Fibroblast of skin of left biceps (primary cell): Measurements from ENCODE around the gene FAM53A.
"Not testable (repeated sequence)": the region's sequence is repeated elsewhere in the genome, so short reads cannot be mapped to it uniquely, and the experiment has no call there.

Experiments used
- DNase-seq, 2 experiments: peaks; one replicate each; pipeline ENCODE4 v3.0.0-alpha.2; 2013; ENCODE audit warnings: low read depth in 2 of 2

FAM53A gene

GRCh38 chr4:1640716-1641503, 43.2 kb downstream of the FAM53A start:
- not testable (repeated sequence) for DNase-seq

- DNase-seq: no peak
Measured at GRCh38 chr4:1640190-1640589, 43.9 kb downstream of the FAM53A start.

GRCh38 chr4:1639299-1639868, 44.7 kb downstream of the FAM53A start:
- DNase-seq: no peak

DNA sequence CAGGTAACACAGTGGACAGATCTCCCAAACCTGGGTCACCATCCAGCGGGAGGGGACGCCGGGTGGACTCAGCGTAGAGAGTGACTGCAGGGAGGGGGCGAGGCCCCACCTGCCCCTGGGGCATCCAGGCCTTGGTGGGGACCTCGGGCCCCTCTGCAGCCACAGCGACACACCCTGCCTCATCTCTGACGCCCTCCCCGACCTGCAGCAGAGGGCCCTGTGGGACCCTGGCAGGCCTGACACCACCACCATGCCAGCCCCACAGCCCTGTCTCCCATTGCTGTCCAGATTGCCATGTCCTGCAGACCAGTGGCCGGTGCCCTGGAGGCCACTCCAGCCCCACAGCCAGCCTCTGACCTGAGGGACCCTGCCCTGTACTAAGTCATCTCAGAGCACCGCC, 45.2 kb downstream of the FAM53A start:
- no peak for DNase-seq

DNA sequence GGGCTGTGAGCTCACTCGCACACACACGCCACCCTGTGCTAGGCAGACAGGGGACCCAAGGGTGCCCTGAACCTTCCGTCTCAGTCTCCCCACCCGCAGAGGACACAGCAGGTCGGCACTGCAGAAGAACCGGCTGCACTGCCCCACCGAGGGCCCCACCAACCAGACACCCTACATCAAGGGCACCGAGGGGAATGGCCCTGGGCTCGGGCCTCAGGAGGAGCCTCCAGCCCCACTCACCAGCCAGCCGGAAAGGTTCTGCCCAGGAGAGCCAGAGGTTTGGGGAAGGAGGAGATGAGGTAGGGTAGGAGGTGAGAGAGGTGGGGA, 45.9 kb downstream of the FAM53A start:
- DNase-seq: no peak

DNA sequence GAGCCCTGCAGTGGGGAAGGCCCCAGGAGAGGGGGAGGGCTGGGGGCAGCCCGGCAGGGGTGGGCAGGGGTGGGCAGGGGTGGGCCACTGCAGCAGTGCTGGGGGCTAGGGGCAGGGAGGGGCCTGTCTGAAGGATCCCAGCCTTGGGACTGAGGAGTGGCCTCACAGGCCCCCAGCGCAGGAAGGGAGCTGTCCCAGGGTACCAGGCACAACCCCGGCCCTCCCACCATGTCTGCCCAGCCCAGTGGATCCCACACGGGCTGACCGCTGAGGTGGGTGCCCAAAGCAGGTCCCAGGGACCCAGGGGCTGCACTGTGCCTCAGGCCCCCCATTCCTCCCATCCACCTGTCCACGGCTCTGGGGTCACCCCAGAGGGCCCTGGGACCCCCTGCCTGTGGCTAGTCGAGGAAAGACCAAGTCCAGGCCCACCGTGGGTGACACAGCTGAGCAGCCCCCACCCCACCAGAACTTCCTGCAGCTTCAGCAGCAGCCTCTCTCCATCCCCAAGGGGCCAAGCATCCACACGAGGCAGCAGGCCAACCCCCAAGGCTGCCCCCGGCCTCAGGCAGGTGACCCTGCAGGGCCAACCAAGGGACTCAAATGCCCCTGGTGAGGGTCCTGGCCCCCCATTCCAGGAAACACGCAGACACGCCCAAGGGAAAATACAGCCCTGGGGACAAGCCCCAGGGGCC, 46.4 kb downstream of the FAM53A start:
- no peak for DNase-seq

DNA sequence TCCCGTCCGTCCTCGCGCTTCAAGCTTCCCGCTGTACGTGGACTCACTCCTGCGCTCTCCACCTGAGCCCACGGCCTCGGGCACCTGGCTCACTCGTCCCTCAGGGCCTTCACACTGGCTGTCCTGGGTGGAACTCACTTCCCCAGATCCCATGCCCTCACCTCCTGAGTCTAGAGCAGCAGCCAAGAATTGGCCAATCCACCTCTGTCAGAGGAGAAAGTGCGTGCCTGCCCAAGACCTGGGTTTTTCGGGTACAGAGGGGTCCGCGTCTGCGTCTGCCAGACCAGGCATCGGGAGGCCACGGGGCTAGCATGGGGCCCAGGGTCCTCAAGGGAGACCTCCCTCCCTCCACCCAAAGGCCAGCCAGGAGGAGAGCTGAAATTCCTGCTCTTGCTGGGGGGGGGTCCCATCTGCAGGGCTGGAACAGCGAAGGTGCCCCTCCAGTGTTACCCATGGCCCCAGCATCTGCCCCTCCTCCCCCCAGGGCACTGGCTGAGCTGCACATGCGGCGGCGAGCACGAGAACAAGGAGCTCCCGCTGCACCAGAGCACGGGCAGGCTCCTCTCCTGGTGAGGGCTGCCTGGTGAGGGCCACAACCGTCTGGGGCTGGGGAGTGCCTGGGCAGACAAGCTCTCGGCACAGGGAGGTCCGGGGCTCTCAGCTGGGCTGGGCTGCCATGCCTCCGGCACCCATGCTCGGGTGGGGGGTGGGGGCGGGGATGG, 47.5 kb downstream of the FAM53A start:
- DNase-seq: no peak

GRCh38 chr4:1635464-1635863, 48.6 kb downstream of the FAM53A start:
- DNase-seq: no peak

DNA sequence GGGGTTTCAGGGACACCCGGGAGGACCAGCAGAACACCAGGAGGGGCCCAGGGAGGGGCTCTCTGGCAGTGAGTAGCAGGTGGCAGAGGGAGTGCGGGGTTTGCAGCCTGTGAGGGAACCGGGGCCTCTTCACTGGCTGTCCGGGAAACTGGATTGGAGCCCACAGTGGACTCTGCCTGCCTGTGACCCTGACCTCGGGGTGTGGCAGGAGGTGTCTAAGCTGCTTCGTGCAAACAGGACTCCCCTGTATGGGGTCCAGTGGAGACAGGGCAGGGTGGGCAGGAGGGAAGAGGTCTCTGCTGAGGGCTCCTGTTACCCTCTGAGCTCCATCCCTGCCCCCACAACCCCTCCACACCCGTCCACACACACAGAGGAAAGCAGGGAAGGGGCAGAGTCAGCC, 50.1 kb downstream of the FAM53A start:
- no peak for DNase-seq

DNA sequence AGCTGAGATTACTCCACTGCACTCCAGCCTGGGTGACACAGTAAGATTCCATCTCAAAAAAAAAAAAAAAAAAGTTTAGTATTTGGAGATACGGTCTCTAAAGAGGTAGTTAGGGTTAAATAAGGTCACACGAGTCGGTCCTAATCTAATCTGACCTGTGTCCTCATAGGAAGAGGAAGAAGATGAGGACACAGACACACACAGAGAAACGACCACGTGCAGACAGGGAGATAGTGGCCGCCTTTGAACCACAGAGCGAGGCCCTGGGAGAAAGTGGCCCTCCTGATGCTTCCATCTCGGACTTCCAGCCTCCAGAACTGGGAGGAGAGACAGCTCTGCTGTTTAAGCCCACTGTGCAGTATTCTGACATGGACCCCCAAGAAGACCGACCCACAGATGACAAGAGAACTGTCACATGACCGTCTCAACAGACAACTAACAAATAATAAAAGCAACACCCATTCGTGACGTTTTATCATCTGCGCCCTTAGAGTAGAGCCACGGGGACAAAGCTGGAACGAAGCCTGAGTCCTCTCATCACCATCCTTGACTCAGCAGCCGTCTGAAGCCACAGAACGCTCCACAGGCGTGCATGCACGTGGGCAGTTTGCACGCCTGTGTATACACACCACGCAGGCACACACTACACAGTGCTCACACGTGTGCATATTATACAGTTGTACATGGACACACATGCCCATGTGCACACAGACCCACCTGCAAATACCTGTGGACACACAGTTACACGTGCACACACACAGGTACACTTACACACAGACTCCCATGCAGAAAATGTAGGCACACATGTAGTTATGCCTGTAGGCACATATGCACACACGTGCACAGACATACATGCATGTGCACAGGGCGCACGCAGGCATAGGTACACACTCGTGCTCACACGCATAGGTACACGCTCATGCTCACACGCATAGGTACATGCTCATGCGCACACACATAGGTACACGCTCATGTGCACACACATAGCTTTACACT, 51.7 kb downstream of the FAM53A start:
- DNase-seq: no peak

DNA sequence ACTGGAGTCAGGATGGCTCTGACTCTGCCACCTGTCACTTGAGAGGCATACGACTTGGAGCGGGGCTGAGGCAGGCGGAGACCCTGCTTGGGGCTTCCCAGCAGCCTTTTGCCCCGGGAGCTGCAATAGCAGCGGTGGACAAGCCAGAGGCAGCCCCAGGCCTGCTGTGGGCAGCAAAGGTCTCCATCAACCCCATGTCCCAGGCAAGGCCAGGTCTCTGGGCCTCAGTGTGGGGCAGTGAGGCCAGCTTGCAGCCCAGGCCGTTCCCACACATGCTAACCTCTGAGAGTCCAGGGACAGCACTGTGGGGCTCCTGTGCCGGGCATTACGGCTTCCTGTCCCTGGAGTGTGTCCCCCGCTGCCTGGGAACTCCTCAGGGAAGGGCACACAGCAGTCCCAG, 53.0 kb downstream of the FAM53A start:
- no peak for DNase-seq

- DNase-seq: no peak
Measured at GRCh38 chr4:1630266-1630665, 53.8 kb downstream of the FAM53A start.

GRCh38 chr4:1629699-1630083, 54.4 kb downstream of the FAM53A start:
- DNase-seq: no peak

DNA sequence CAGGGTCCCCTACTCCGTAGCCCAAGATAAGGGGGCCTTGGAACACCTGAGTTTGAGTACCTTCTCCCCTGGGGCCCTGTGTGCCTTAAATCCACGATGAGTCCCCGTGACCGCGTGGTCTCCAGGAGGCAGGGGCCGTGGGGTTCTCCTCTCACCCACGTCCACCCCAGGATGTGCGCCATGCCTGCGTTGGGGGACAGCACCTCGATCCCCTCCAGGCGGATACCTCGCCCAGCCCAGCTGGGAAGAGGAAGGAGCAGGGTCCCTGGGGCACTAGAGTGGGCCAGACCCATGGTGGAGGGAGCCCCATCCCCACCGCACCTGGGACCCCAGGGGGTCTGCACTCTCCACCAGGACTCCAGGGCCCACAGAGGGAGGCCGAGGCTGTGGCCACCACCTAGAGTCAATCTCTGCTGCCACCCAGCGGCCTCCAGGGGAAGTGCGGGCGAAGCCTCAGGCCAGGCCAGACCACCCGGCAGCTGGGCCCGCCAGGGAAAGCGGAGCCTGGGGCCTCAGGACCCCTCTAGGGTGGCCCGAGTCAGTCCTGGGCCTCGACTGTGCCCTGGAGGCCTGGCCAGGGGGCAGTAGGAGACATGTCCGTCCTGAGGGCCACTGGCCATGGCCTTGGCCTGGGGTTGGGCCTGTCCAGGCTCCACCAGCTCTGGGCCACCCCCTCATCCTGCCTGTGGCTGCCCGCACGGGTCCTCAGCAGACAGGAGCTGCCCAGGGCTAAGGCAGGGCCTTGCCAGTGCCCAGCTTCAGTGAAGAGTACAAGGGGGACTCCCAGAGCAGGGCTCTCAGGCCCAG, 55.0 kb downstream of the FAM53A start:
- DNase-seq: no peak

DNA sequence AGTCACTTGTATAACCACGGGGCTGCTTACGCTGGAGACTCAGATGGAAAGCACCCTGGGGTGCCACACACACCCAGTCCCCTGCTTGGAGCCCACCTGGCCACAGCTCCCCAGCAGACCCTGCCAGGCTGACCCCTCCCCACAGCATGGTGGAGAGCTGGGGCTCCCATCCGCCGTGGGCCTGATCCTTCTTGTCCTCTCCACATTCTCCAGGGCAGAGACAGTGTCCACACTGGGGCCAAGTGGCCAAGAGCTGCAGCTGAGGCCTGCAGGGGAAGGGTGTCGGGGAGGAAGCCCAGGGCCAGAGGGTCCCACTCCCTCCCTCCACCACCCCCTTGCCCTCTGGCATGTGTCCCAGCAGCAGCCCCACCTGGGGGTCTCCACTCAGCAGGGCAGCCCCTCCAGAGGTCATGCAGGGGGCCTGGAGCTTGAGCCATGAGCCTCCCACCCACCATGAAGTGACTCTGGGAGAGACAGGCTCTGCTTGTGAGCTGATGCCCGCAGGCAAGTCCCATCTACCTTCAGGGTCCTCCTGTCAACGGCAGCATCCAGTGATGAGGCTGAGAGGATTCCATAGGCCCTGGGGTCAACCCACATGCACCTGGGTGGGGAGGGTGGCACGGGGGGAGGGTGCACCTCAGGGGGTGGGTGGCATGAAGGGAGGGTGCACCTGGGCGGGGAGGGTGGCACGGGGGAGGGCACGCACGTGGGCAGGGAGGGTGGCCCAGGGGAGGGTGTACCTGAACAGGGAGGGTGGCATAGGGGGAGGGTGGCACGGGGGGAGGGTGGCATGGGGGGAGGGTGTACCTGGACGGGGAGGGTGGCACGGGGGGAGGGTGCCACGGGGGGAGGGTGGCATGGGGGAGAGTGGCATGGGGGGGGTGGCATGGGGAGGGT, 56.4 kb downstream of the FAM53A start:
- no peak for DNase-seq

GRCh38 chr4:1626941-1627340, 57.2 kb downstream of the FAM53A start:
- DNase-seq: no peak

DNA sequence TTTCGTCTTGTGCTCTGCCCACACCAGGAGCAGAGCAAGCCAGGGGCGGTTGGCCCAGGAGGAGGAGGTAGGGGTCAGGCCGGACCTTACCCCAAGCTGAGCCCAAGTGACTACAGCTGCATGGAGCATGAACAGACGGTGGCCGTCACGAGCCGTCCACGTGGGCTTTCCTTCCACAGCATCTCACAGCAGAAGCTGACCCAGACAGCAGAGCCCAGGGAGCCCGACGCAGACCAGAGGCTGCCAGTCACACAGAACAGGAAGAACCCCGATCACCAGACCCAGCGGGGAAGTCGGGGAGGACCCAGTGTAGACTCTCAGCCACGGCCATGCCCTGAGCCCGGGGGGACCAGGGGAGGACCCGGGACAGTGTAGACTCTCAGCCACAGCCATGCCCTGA, 58.0 kb downstream of the FAM53A start:
- DNase-seq: no peak

- DNase-seq: no peak
Measured at GRCh38 chr4:1625600-1626138, 58.4 kb downstream of the FAM53A start.

- no peak for DNase-seq
Measured at GRCh38 chr4:1624519-1624910, 59.6 kb downstream of the FAM53A start.
